Effector memory CD4-positive, alpha-beta T cell (primary cell): ENCODE measurements around the gene CCNY.
"Not testable (repeated sequence)": the region's sequence is repeated elsewhere in the genome, so short reads cannot be mapped to it uniquely, and the experiment has no call there.

ENCODE experiments used
- DNase-seq, 3 donors: peaks; one replicate each; pipeline ENCODE4 v3.0.0-alpha.2; 2020
- H3K27ac ChIP-seq: 2 replicates; pipeline ENCODE4 v1.7.0; 2013; ENCODE audit warnings: mild to moderate bottlenecking, low read length, moderate library complexity; ENCODE audit not compliant: insufficient read depth, poor library complexity, severe bottlenecking
- H3K27me3 ChIP-seq: replicated peaks from 2 replicates; pipeline ENCODE4 v1.7.0; 2013; ENCODE audit warnings: mild to moderate bottlenecking, low read length; ENCODE audit not compliant: insufficient read depth, control insufficient read depth, poor library complexity, severe bottlenecking
- H3K36me3 ChIP-seq: 2 replicates; pipeline ENCODE4 v1.7.0; 2013; ENCODE audit warnings: mild to moderate bottlenecking, low read length, moderate library complexity; ENCODE audit not compliant: control insufficient read depth, insufficient read depth
- H3K4me1 ChIP-seq: 2 replicates; pipeline ENCODE4 v1.7.0; 2013; ENCODE audit warnings: low read length, mild to moderate bottlenecking; ENCODE audit not compliant: control insufficient read depth, insufficient read depth, poor library complexity, severe bottlenecking
- H3K4me3 ChIP-seq: 2 replicates; pipeline ENCODE4 v1.7.0; 2013; ENCODE audit warnings: low read length, low read depth, mild to moderate bottlenecking; ENCODE audit not compliant: insufficient read depth, poor library complexity, severe bottlenecking
- H3K9me3 ChIP-seq: 2 replicates; pipeline ENCODE4 v1.7.0; 2013; ENCODE audit warnings: mild to moderate bottlenecking, low read length, moderate library complexity; ENCODE audit not compliant: control insufficient read depth

Gene CCNY

GRCh38 chr10:35399414-35400009 lies 63.2 kb downstream of the CCNY start:
- Histone ChIP-seq H3K27me3 (no peaks in the 10 kb centered on the region), H3K36me3 (no peaks in the 10 kb centered on the region), H3K4me3 (no peak overlapping the region), H3K27ac (no peak overlapping the region), H3K4me1 (peaks cover 2% of the 10 kb centered on the region), H3K9me3 (no peaks in the 10 kb centered on the region)
- no peak for DNase-seq

GRCh38 chr10:35400595-35401268 lies 64.4 kb downstream of the CCNY start:
- Histone ChIP-seq H3K4me3 (no peak overlapping the region), H3K4me1 (peaks cover 2% of the 10 kb centered on the region), H3K27ac (no peak overlapping the region), H3K27me3 (no peaks in the 10 kb centered on the region), H3K9me3 (no peaks in the 10 kb centered on the region), H3K36me3 (no peaks in the 10 kb centered on the region)
- no peak for DNase-seq

DNA sequence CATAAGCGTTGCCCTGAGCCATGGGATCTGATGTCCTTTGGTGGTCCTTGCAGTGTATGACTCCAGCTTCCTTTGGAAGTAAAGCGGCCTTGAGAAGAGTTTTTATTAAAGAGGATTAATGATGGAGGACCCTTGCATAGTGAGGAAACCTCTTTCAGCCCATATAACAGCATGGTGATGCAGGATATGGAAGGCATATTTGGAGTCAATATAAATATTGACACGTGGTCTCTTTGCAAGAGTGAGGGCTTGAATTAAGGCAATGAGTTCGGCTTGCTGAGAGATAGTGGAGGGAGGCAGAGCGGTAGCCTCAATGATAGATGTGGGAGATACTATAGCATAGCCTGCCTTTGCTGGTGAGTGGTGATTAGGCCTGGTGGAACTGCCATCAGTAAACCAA lies 67.2 kb downstream of the CCNY start:
- not testable (repeated sequence) for H3K36me3 ChIP-seq, H3K27me3 ChIP-seq, DNase-seq, H3K27ac ChIP-seq, H3K4me1 ChIP-seq, H3K4me3 ChIP-seq, H3K9me3 ChIP-seq

- H3K9me3 ChIP-seq, H3K27ac ChIP-seq, H3K27me3 ChIP-seq, DNase-seq, H3K4me1 ChIP-seq, H3K36me3 ChIP-seq, H3K4me3 ChIP-seq: not testable (repeated sequence)
Observed at GRCh38 chr10:35404077-35404476, 67.8 kb downstream of the CCNY start.

DNA sequence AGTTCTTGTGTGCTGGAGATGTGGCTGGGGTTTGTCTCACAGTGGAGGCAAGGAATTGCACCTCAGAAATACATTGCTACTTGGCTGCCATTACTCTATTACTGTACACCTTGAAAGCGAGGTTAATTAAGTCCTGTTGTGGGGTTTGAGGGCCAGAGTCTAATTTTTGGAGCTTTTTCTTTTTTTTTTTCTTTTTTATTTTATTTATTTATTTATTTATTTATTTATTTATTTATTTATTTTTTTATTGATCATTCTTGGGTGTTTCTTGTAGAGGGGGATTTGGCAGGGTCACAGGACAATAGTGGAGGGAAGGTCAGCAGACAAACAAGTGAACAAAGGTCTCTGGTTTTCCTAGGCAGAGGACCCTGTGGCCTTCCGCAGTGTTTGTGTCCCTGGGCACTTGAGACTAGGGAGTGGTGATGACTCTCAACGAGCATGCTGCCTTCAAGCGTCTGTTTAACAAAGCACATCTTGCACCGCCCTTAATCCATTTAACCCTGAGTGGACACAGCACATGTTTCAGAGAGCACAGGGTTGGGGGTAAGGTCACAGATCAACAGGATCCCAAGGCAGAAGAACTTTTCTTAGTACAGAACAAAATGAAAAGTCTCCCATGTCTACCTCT lies 69.8 kb downstream of the CCNY start:
- not testable (repeated sequence) for H3K9me3 ChIP-seq, H3K27me3 ChIP-seq, H3K4me3 ChIP-seq, DNase-seq, H3K4me1 ChIP-seq, H3K27ac ChIP-seq, H3K36me3 ChIP-seq

DNA sequence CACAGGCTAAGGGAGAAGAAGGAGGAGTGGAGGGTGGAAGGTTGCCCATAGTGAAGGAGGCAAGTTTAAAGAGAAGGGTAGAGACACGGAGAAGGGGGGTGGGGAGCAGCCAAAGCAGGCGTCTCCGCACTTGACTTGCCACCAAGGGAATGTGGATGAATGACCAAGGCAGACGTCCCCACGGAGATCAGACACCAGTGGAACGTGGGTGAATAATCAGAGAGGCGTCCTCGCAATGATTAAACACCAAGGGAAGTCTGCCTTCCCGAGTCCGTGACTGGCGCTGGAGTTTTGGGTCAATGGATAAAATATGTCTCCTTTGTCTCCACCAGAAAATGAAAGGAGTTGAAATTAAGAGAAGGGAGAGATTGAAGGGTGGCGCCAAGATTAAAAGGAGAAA lies 71.4 kb downstream of the CCNY start:
- not testable (repeated sequence) for H3K4me1 ChIP-seq, H3K27ac ChIP-seq, H3K27me3 ChIP-seq, H3K36me3 ChIP-seq, H3K4me3 ChIP-seq, DNase-seq, H3K9me3 ChIP-seq

DNA sequence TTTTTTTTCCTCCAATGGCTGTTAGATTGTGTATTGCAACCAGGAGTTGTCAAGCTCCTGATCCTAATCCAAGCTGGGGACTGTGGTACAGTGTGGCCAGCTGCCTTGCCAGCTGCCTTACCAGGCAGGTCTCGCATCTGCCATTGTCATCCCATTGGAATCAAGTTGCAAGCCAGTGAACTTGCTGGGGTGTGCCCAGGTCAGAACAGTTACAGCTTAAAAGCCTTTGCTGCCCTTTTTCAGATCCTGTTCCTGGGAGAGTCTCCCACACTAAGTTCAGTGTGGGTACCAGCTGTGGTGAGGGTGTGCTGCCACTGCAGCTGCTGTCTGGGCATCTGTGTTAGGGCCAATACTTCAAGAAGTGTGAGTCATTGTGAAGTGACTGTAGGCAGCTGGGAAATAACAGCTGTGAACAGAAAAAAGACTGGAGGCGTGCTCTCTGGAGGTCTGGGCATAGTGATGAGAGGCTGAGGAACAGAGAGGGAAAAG lies 72.8 kb downstream of the CCNY start:
- Histone ChIP-seq H3K27me3 (no peaks in the 10 kb centered on the region), H3K4me1 (peaks cover 5% of the 10 kb centered on the region), H3K4me3 (no peak overlapping the region), H3K9me3 (no peaks in the 10 kb centered on the region), H3K36me3 (no peaks in the 10 kb centered on the region), H3K27ac (no peak overlapping the region)
- no peak for DNase-seq

DNA sequence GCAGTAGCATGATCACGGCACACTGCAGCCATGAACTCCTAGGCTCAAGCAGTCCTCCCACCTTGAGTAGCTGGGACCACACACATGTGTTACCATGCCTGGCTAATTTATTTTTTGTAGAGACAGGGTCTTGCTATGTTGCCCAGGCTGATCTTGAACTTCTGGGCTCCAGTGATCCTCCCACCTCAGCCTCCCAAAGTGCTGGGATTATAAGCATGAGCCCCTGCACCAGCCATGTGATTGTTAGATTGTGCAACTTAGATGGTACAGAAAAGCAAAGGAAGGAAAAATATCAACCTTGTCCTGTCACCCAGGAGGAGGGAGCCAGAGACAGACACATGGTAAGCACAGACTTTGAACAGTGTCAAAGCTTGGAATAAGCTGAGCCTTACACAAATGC lies 73.5 kb downstream of the CCNY start:
- Histone ChIP-seq H3K27me3 (no peaks in the 10 kb centered on the region), H3K27ac (no peak overlapping the region), H3K4me1 (peaks cover 8% of the 10 kb centered on the region), H3K36me3 (no peaks in the 10 kb centered on the region), H3K9me3 (no peaks in the 10 kb centered on the region), H3K4me3 (no peak overlapping the region)
- no peak for DNase-seq

DNA sequence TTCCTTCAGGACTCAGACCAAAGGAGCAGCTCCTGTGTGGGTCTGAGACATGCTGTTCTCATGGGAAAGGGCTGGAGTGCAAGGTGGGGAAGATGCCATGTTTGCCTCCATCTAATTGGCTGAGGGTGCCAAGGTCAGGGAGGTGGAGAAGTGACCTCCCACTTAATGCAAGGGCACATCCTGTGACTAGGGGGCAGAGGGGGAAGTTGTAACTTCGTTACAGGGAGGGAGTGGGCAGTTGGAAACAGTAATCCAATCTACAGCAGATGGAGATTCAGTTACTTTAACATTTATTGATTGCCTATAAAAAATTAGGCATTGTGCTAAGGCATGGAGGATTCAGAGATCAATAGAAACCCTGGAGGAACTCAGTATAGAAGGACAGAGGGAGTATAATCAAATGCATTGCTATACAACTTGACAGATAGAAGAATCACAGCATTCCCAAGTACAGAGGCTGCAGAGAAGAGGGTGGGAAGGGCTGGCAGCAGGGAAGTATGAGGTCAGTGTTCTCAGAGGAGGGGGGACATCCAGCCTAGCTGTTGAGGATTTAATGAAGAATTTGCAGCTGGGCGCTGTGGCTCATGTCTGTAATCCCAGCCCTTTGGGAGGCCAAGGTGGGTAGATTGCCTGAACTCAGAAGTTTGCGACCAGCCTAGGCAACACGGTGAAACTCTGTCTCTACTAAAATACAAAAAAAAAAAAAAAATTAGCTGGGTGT lies 75.9 kb downstream of the CCNY start:
- DNase-seq = no peak
- peaks cover 12% of the 10 kb centered on the region for H3K4me1 ChIP-seq
- H3K27me3 ChIP-seq = no peaks in the 10 kb centered on the region
- H3K4me3 ChIP-seq = no peak overlapping the region
- no peaks in the 10 kb centered on the region for H3K9me3 ChIP-seq
- no peaks in the 10 kb centered on the region for H3K36me3 ChIP-seq
- H3K27ac ChIP-seq = no peak overlapping the region
